Upper lobe of right lung (tissue), 1 donor: ENCODE results near the gene APBA2. TPM values are rescaled to one million over a fixed set of nuclear protein-coding genes. Genes with fewer than 3 reads are reported as not detected.

Experiments
- ATAC-seq: fragments of 200-7000 bp; cut with Tn5 transposase; one replicate; pipeline ENCODE4 v1.9.1; 2020; ENCODE audit warnings: mild to moderate bottlenecking, moderate library complexity
- DNase-seq: peaks from one replicate; pipeline ENCODE4 v3.0.0-alpha.2; 2020
- H3K27ac ChIP-seq: fragments of 200-600 bp; one replicate; pipeline ENCODE4 v1.8.0; 2022
- H3K27me3 ChIP-seq: fragments of 200-600 bp; one replicate; pipeline ENCODE4 v1.8.0; 2022; ENCODE audit warnings: mild to moderate bottlenecking
- H3K36me3 ChIP-seq: fragments of 200-600 bp; one replicate; pipeline ENCODE4 v1.8.0; 2022
- H3K4me1 ChIP-seq: fragments of 200-600 bp; one replicate; pipeline ENCODE4 v1.8.0; 2022
- H3K4me3 ChIP-seq: fragments of 200-600 bp; one replicate; pipeline ENCODE4 v1.8.0; 2022; ENCODE audit warnings: mild to moderate bottlenecking
- H3K9me3 ChIP-seq: fragments of 200-600 bp; one replicate; pipeline ENCODE4 v1.8.0; 2022
- CTCF ChIP-seq: fragments of 200-600 bp; IDR thresholded peaks from one replicate; pipeline ENCODE4 v1.8.0; 2022; ENCODE audit warnings: antibody characterized with exemption
- intact Hi-C: fragments of 100-400 bp; cut with DNase I; formaldehyde crosslinking; loops from one replicate; pipeline ENCODE4 v1.11.0; 2022
- total RNA-seq: library from RNA; stranded (reverse); fragmentation: NEBNext Ultra II Directional; extraction: Animal tissue kit (Norgen Biotek cat#: 25700); gene quantifications from one replicate; pipeline ENCODE4 v1.2.1, GENCODE V29; 2021
- donor health status: DM: no; HTN: yes; CAD: no; lungs with severe emphysema.

APBA2 gene
- total RNA-seq, 1 donor from 2014 or later: 4.2 TPM

GRCh38 chr15:28981351-28981720, 95.6 kb downstream of the APBA2 start:
- DNase-seq: no peak
- TF ChIP-seq CTCF: no peak
- ATAC-seq: no peak
- H3K9me3 ChIP-seq: no peaks in the 10 kb centered on the region
- H3K27ac ChIP-seq: no peak overlapping the region
- no peaks in the 10 kb centered on the region for H3K27me3 ChIP-seq
- peaks cover 5% of the 10 kb centered on the region for H3K4me1 ChIP-seq
- no peak overlapping the region for H3K4me3 ChIP-seq
- no peaks in the 10 kb centered on the region for H3K36me3 ChIP-seq
- intact Hi-C loops: no loop called here

GRCh38 chr15:28981921-28982320, 96.1 kb downstream of the APBA2 start:
- ATAC-seq (no peak), DNase-seq (no peak)
- Histone ChIP-seq H3K27ac (no peak overlapping the region), H3K27me3 (no peaks in the 10 kb centered on the region), H3K9me3 (no peaks in the 10 kb centered on the region), H3K36me3 (no peaks in the 10 kb centered on the region), H3K4me3 (no peak overlapping the region), H3K4me1 (peaks cover 5% of the 10 kb centered on the region)
- TF ChIP-seq CTCF: no peak
- intact Hi-C loops: no loop called here

- peaks cover 5% of the 10 kb centered on the region for H3K4me1 ChIP-seq
- no peak overlapping the region for H3K27ac ChIP-seq
- DNase-seq: no peak
- intact Hi-C loops: no loop called here
- no peak for TF ChIP-seq CTCF
- no peaks in the 10 kb centered on the region for H3K36me3 ChIP-seq
- no peak for ATAC-seq
- no peaks in the 10 kb centered on the region for H3K9me3 ChIP-seq
- no peaks in the 10 kb centered on the region for H3K27me3 ChIP-seq
- H3K4me3 ChIP-seq: no peak overlapping the region
These were observed 97.1 kb downstream of the APBA2 start for GRCh38 chr15:28982886-28983285.

- DNase-seq (peak; percentile 43), ATAC-seq (no peak)
- intact Hi-C loops: no loop called here
- TF ChIP-seq CTCF: no peak
- Histone ChIP-seq H3K36me3 (no peaks in the 10 kb centered on the region), H3K4me1 (peaks cover 5% of the 10 kb centered on the region), H3K27ac (no peak overlapping the region), H3K9me3 (no peaks in the 10 kb centered on the region), H3K27me3 (no peaks in the 10 kb centered on the region), H3K4me3 (no peak overlapping the region)
These were observed 97.9 kb downstream of the APBA2 start for GRCh38 chr15:28983432-28984311.

GRCh38 chr15:28984421-28985315, 98.9 kb downstream of the APBA2 start:
- Histone ChIP-seq H3K4me3 (no peak overlapping the region), H3K4me1 (peaks cover 5% of the 10 kb centered on the region), H3K27ac (no peak overlapping the region), H3K27me3 (no peaks in the 10 kb centered on the region), H3K36me3 (no peaks in the 10 kb centered on the region), H3K9me3 (no peaks in the 10 kb centered on the region)
- intact Hi-C loops: no loop called here
- no peak for TF ChIP-seq CTCF
- DNase-seq (no peak), ATAC-seq (peak; percentile 62)
